ENCODE measurements around the gene CRYGN.

CRYGN gene

DNA sequence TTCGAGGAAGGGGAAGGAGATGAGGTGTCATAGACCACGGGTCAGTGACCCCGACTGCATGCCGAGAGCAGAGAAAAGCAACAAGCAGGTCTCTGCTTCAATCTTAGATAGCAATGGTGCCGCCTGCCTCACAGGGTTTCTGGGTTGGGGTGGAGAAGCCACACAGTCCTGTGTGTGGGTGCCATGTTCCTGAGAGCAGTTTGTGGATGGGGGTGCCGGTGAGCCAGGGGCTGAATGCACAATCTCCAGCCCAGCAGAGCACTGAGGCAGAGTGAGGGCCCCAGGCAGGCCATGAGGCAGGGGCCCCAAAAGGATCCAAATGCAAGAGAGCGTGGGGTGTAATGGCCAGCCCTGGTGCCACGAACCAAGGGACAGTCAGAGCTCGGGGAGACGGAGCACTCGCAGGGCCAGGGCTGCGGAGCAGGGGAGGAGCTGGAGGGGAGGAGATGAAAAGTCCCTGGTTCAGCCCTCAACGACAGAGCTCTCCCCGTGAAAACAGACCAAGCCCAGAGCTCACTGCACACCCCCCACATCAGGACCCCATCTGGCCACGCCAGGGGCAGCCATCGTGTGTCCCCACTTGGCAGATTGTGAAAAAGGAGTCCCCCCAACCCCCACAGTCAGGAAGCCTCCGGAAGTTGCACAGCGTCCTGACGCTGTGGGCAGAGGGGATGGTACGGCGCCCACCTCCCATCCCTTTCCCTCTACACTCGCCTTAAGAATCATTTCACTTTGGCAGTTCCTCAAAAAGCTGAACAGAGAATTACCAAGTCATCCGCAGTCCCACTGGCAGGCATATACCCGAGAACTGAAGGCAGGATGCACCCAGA is 50.0 kb downstream of the CRYGN start:
- Mint-ChIP-seq H3K36me3 (no peaks in the 10 kb centered on the region), H3K4me1 (peaks cover 6% of the 10 kb centered on the region), H3K4me3 (no peak overlapping the region), H3K9me3 (no peaks in the 10 kb centered on the region), H3K27me3 (peaks cover 79% of the 10 kb centered on the region), H3K27ac (no peak overlapping the region)
- no peak for ATAC-seq

GRCh38 chr7:151389096-151389767 is 50.7 kb downstream of the CRYGN start:
- H3K4me1 Mint-ChIP-seq: peaks cover 6% of the 10 kb centered on the region
- H3K27ac Mint-ChIP-seq: no peak overlapping the region
- no peaks in the 10 kb centered on the region for H3K9me3 Mint-ChIP-seq
- no peaks in the 10 kb centered on the region for H3K36me3 Mint-ChIP-seq
- H3K27me3 Mint-ChIP-seq: peaks cover 78% of the 10 kb centered on the region
- H3K4me3 Mint-ChIP-seq: no peak overlapping the region
- ATAC-seq: no peak

- H3K9me3 Mint-ChIP-seq: no peaks in the 10 kb centered on the region
- no peaks in the 10 kb centered on the region for H3K36me3 Mint-ChIP-seq
- H3K4me3 Mint-ChIP-seq: no peak overlapping the region
- H3K27me3 Mint-ChIP-seq: peaks cover 70% of the 10 kb centered on the region
- ATAC-seq: no peak
- no peak overlapping the region for H3K27ac Mint-ChIP-seq
- H3K4me1 Mint-ChIP-seq: peaks cover 6% of the 10 kb centered on the region
Observed at GRCh38 chr7:151388430-151388829, 51.5 kb downstream of the CRYGN start.

DNA sequence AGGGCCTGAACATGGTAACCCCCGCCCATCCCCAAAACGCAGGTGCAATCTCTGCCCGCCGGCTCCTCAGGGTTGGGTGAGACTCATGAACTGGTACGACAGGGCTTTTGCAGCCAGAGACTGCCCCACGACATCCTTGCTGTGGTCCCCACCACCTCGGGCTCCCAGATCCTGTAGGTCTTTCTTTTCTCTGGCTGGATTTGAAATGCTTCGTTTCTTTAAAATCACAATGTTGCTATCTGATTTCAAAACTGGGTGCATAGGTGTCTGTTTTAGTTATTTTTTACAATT is 52.0 kb downstream of the CRYGN start:
- H3K27ac Mint-ChIP-seq: no peak overlapping the region
- H3K4me3 Mint-ChIP-seq: no peak overlapping the region
- peaks cover 6% of the 10 kb centered on the region for H3K4me1 Mint-ChIP-seq
- peaks cover 66% of the 10 kb centered on the region for H3K27me3 Mint-ChIP-seq
- no peaks in the 10 kb centered on the region for H3K36me3 Mint-ChIP-seq
- H3K9me3 Mint-ChIP-seq: no peaks in the 10 kb centered on the region
- no peak for ATAC-seq

- no peak overlapping the region for H3K27ac Mint-ChIP-seq
- H3K27me3 Mint-ChIP-seq: peaks cover 64% of the 10 kb centered on the region
- no peak overlapping the region for H3K4me3 Mint-ChIP-seq
- peaks cover 9% of the 10 kb centered on the region for H3K4me1 Mint-ChIP-seq
- H3K36me3 Mint-ChIP-seq: no peaks in the 10 kb centered on the region
- H3K9me3 Mint-ChIP-seq: no peaks in the 10 kb centered on the region
- no peak for ATAC-seq
Observed at GRCh38 chr7:151387161-151388006, 52.6 kb downstream of the CRYGN start.

GRCh38 chr7:151386301-151387160 is 53.4 kb downstream of the CRYGN start:
- no peak overlapping the region for H3K27ac Mint-ChIP-seq
- peaks cover 14% of the 10 kb centered on the region for H3K4me1 Mint-ChIP-seq
- no peaks in the 10 kb centered on the region for H3K36me3 Mint-ChIP-seq
- H3K4me3 Mint-ChIP-seq: no peak overlapping the region
- ATAC-seq: no peak
- no peaks in the 10 kb centered on the region for H3K9me3 Mint-ChIP-seq
- H3K27me3 Mint-ChIP-seq: peaks cover 60% of the 10 kb centered on the region

DNA sequence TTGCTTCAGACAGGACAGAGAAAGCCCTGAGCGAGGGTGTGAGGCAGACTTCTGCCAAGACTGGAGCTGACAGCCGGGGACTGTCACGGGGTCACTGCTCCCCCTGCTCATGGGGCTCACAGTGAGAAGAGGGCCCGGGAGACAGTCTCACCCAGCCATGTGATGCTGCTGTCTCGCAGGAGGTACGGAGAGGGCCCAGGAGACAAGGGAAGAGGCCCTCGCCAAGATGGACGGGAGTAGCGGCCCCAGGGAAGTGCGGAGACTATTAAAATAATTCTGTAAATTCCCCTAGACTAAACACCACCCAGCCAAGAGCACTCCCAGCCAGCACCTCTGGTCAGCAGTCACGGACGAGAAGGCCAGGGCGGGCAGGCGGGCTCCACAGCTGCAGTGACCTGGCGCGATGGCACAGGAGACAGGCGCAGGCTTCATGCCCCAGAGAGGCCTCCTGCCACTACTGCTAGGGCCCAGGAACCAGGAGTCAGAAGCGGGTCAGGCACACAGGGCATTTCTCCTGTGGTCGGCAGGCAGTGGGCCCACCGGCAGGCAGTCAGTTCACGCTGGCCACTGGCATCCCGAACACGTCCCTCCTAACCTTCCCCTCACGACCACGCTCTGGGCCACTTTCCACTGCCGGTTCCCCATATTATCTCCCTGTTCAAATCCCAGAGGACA is 54.2 kb downstream of the CRYGN start:
- H3K4me3 Mint-ChIP-seq: no peak overlapping the region
- H3K27me3 Mint-ChIP-seq: peaks cover 52% of the 10 kb centered on the region
- ATAC-seq: no peak
- no peak overlapping the region for H3K27ac Mint-ChIP-seq
- H3K9me3 Mint-ChIP-seq: no peaks in the 10 kb centered on the region
- peaks cover 17% of the 10 kb centered on the region for H3K4me1 Mint-ChIP-seq
- H3K36me3 Mint-ChIP-seq: no peaks in the 10 kb centered on the region

DNA sequence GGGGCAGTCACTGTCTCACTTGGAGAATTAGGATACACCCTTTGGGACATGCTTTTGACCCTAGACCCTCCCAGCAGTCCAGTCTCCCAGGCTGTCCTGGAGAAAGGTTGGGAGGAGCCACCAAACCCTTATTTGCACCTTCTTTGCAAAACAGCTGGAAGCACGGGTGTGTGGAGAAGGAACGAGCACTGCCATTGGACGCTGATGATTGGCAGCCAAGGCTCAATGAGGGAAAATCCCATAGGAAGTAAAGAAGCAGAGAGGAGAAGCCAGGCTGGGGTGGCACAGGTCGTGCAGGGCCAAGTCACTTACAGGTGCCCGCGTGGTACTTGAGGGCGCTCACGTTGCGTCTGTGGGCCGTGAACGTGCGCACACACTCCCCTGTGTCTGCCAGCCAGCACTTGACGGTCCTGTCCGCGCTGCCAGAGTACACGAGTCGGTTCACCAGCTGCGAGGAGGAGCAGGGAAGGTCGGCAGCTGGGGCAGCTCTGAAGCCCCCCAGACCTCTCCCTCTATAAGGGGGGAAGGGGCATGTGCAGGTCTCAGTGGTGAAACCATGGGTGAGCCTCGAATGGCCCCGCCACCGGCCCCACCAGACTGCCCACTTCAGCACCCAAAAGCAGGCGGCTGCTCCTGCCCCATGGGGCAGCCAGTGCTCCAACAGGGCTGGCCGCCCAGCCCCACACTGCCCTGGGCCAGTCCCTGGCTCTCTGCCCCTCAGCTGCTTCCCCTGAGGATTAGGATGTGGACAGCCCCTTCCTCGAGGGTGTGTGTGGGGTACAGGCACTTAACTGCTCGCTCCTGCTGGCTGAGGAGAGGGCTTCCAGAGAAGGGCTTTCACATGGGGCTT is 54.9 kb downstream of the CRYGN start:
- Mint-ChIP-seq H3K4me3 (no peak overlapping the region), H3K4me1 (peaks cover 20% of the 10 kb centered on the region), H3K27me3 (peaks cover 44% of the 10 kb centered on the region), H3K36me3 (no peaks in the 10 kb centered on the region), H3K9me3 (no peaks in the 10 kb centered on the region), H3K27ac (no peak overlapping the region)
- ATAC-seq: no peak

DNA sequence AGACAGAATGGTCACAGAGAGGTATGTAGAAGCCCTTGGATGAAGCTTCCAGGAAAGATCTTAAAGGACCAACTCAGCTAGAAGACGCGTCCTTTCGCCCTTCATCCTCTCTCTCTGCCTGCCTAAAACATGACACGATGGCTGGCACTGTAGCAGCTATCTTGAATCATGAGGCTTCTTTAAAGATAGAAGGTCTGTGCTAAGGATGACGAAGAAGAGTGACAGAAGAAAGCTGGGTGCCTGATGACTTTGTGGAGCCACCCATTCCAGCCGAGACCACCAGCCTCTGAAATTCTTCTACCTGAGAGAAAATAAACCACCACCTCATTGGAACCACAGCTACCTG is 55.6 kb downstream of the CRYGN start:
- no peaks in the 10 kb centered on the region for H3K9me3 Mint-ChIP-seq
- peaks cover 20% of the 10 kb centered on the region for H3K4me1 Mint-ChIP-seq
- H3K27me3 Mint-ChIP-seq: peaks cover 38% of the 10 kb centered on the region
- no peak overlapping the region for H3K4me3 Mint-ChIP-seq
- no peak for ATAC-seq
- H3K27ac Mint-ChIP-seq: no peak overlapping the region
- no peaks in the 10 kb centered on the region for H3K36me3 Mint-ChIP-seq

DNA sequence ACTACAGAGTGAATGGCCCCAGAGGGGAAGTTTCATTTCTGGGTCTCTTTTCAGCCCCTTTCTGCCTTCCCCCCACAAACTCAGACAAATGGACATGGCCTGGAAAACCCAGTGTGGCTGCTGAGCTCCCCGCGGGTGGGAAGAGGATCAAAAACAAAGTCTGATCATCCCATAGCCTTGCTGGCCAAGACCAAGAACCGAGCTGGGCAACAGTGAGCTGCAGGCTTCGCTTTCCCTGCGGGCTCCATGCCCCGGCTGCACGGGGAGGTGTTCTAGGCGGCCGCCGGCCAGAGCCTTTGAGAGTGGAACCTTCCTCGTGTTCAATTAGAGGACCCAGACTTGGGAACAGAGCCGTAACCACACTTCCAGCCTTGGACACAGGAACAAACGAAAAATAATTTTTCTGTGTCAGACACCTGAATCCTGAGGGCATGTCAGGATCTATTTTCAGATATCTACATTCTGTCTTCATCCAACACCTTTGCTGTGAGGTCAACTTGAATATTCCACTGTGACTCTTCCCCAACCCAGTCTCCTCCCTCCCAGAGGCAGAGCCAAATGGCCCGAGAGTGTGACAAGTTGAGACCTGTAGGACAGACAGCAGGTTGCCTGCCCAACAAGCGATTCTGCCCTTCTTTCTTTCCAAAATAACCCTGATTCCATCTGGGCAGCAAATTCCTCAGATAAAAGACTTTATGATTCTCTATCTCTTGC is 56.1 kb downstream of the CRYGN start:
- ATAC-seq: no peak
- Mint-ChIP-seq H3K4me3 (no peak overlapping the region), H3K4me1 (peaks cover 20% of the 10 kb centered on the region), H3K36me3 (peaks cover 2% of the 10 kb centered on the region), H3K27me3 (peaks cover 32% of the 10 kb centered on the region), H3K27ac (no peak overlapping the region), H3K9me3 (no peaks in the 10 kb centered on the region)

DNA sequence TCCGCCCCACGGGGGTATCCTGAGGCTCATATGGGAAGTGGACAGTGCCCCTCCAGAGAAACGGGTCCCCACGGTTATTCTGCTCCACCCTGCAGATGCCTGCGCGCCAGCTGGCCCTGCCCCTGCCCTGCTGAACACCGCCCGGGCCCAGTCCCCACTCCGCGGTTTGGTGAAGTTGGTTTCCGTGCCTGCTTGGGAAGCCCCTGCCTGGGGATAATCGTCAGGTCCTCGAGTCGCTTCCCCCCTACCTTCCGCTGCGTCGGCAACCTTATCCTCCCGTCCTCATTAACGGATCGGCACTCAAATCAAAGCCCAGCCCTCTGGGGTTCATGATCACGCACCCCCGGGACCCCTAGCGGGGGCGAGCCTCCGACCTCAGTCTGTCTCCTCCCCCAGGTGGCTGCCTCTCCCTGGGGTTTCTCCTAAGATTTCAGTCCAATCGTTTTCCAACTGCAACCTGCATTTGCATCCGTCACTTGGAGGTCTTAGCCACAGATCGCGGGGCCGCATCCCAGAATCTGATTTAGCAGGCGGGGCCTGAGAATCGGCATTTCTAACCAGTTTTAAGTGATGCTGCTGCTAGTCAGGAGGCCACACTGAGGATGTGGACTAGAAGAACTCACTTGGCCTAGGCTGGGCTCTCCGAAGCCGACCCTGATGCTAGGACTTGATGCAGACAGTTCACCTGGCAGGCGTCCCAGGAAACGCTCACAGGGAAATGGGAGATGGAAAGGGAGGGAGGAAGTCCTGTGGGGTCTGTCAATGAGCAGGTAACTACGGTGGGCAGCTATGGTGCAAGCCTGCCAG is 57.7 kb downstream of the CRYGN start:
- peaks cover 20% of the 10 kb centered on the region for H3K4me1 Mint-ChIP-seq
- H3K9me3 Mint-ChIP-seq: no peaks in the 10 kb centered on the region
- H3K27ac Mint-ChIP-seq: peak overlapping the region; percentile 27

GRCh38 chr7:151381348-151382078 is 58.4 kb downstream of the CRYGN start:
- Mint-ChIP-seq H3K27me3 (peaks cover 21% of the 10 kb centered on the region), H3K9me3 (no peaks in the 10 kb centered on the region), H3K36me3 (peaks cover 17% of the 10 kb centered on the region), H3K4me3 (peak overlapping the region; percentile 69), H3K27ac (peak overlapping the region; percentile 70), H3K4me1 (peaks cover 20% of the 10 kb centered on the region)
- peak; percentile 69 for ATAC-seq

More for the DNA sequence above, 57.7 kb downstream of the CRYGN start:
- ATAC-seq: peak; percentile 9
- H3K4me3 Mint-ChIP-seq: peak overlapping the region; percentile 72
- peaks cover 28% of the 10 kb centered on the region for H3K27me3 Mint-ChIP-seq
- peaks cover 17% of the 10 kb centered on the region for H3K36me3 Mint-ChIP-seq

Data from stimulated activated memory B cell treated with anti-CD40 and anti-IgM and Interleukin-4, amounts not matched to agents 10 μg/mL and 1 μg/mL and 100 μg/mL, for 72 hours (primary cell).